GM19397 (cell line): ENCODE results near the gene HLCS.

Experiments used
- ATAC-seq: cut with Tn5 transposase; IDR thresholded peaks from one replicate; pipeline ENCODE4 v1.9.1; 2021; ENCODE audit warnings: mild to moderate bottlenecking, moderate library complexity; ENCODE audit not compliant: unreplicated experiment

The HLCS gene

DNA sequence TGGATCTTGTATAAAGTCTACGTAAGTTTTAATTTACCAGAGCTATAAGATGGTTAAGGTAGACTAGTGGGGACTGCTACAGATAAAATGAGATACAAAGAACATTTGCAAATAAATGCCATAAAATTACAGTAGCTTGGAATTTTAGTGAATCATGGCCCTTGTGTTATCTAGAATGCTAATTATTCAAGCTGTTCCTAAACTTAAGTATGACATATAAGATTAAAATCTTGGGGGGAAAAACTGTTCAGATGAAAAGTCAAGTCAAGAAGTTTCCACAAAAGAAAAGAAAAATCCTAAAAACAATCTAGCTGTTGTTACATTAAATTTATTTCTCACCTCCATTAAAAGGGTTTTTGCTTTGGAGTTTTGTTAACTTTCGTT, 215.9 kb downstream of the HLCS start:
- no peak for ATAC-seq

- ATAC-seq: no peak
Measured at GRCh38 chr21:36749935-36750575, 216.4 kb downstream of the HLCS start.

GRCh38 chr21:36747815-36748383, 218.6 kb downstream of the HLCS start:
- no peak for ATAC-seq

DNA sequence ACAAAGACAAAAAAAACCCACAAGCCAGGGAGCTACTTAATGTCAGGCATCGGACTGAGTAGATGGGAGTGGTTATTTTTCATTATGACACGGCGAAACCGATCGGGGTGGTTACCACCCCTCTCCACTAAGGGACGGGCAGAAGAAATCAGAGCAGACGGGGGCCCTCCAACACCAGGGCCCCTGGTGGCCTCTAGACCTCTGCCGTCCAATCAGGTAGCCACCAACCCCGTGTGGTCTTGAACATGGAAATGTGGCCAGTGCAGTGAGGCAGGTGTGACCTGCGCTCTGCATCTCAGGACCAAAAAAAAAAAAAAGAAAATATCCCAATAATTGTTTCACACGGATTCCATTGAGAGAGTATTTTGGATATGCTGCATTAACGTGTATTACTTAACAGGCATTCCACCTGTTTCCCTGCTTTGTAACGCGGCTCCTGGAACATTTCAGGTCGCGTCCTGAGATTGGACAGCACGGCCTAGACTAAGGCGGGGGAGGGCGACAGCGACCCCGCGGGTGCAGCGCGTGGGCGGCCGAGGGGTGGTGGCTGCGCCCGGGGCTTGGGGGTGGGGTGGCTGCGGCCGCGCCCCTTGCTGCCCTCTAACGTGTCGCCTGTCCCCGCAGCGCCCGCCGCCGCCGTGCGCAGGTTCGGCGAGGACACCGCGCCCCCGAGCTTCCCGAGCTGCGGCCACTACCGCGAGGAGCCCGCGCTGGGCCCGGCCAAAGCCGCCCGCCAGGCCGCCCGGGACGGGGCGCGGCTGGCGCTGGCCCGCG, 219.2 kb downstream of the HLCS start:
- ATAC-seq: no peak

GRCh38 chr21:36745459-36745858, 221.0 kb downstream of the HLCS start:
- no peak for ATAC-seq

- no peak for ATAC-seq
Measured at GRCh38 chr21:36744560-36745231, 221.8 kb downstream of the HLCS start.

- ATAC-seq: no peak
Measured at GRCh38 chr21:36744190-36744559, 222.3 kb downstream of the HLCS start.

DNA sequence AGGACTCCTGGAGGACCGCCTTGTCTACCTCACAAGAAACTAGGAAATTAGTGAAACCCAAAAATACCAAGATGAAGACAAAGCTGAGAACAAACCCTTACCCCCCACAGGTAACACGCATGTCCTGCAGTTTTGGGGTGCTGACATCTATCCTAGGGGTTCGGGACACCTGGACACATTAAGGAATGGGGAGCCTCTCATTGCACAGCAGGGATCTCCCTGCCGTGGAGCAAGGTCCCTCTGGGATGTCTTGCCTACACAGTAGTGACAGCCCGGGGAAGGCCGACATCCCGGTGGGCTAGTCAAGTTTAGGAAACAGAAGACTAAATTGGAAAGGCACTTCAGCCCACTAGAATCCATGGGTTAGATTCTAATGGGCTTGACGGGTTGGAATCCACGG, 223.0 kb downstream of the HLCS start:
- ATAC-seq: no peak

DNA sequence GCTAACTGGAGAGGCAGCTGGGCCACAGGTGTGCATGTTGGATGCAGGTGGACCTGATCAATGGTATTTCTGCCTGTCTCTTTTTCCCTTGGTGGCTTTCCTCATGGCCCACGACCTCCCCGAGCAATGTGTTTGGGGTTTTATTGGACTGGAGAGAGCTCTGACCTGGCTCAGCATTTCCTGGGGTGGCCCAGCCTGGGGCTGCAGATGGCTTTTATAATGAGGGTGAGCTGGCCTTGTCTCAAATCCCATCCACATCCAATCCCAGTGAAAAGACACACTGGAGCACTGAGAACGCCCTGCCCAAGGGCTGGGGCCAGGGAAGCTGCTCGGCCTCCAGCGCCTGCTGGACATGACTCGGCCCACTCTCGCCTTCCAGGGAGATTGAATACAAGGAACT, 223.5 kb downstream of the HLCS start:
- no peak for ATAC-seq

- ATAC-seq: no peak
Measured at GRCh38 chr21:36741506-36741905, 225.0 kb downstream of the HLCS start.

GRCh38 chr21:36738489-36739126, 227.9 kb downstream of the HLCS start:
- ATAC-seq: no peak

- ATAC-seq: no peak
Measured at GRCh38 chr21:36735724-36736320, 230.6 kb downstream of the HLCS start.

GRCh38 chr21:36735201-36735515, 231.3 kb downstream of the HLCS start:
- ATAC-seq: no peak

GRCh38 chr21:36734367-36735200, 231.9 kb downstream of the HLCS start:
- ATAC-seq: no peak

DNA sequence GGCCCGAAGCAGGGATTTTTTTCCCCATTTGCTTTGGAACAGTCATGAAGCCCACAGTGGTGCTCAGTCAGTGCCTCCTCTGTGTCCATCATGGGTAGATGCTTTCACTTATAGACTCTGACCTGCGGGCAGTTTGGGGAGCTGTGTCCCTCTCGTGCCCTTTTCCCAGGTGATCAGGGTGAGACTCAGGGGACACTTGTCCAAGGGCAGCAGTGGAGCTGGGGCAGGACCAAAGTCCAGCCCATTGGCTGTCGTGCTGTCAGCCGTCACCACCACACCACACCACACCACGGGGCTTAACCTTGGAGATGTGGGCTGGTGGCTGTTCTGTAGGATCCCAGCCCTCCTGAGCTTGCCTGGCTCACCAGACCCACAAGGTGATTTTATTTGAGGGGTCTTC, 232.6 kb downstream of the HLCS start:
- ATAC-seq: no peak

GRCh38 chr21:36732761-36733160, 233.7 kb downstream of the HLCS start:
- no peak for ATAC-seq

GRCh38 chr21:36732217-36732616, 234.3 kb downstream of the HLCS start:
- ATAC-seq: no peak

DNA sequence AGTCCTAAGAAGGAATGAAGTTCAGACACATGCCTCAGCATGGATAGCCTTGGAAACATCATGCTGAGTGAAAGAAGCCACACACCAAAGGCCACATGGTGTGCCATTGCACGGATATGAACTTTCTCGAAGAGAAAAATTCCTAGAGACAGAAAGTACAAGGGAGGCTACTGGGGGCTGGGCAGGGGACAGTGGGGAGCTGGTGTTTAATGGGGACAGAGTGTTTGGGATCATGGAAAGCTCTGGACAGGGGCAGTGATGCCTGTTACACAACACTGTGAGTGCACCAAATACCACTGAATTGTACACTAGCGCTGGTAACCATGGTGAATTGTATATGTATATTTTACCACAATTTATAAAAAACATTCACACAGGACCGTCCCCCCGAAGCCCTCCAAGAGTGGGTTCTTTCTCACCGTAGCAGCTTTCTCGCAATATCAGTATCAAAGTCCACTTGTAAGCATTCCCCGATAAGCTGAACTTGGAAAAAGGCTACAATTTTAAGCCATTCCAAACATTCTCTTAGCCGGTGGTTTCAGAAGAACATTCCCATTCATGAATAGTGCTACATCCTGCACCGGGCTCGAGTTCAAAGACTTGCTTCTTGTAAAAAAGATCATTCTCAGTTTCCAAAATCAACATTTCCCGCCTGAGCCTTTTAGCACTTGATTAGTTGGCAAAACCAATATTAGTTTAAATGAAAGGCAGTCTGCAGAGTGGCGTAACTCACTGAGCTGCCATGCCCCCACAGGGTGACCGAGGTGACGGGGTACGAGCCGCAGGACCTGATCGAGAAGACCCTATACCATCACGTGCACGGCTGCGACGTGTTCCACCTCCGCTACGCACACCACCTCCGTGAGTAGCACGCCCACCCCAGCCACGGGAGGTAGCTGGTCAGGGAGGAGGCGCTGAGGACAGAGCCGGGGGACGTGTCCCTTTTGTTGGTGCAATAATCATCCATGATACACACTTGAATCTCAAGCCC, 235.9 kb downstream of the HLCS start:
- no peak for ATAC-seq
